ENCODE results near the gene IGSF21.

DNA sequence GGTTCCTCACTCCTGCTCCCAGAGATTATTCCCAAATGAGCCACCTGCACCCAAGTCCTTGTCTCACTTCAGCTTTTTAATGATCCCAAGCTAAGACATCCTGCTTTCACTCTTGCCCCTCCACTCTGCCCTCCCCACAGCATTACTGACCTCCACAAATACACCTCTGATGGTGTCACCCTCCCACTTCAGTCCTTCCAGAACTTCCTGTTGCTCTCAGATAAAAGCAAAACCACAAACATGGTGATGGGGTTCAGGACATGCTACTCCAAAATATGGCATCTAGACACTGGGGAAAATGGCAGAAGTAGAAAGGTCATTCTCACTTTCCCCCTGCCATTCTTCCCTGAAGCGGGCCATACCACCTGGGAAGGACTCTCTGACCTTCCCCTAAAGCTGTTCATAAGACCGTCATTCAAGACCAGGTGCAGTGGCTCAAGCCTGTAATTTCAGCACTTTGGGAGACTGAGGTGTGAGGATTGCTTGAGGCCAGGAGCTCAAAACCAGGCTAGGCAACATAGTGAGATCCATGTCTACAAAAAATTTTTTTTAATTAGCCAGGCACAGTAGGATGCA lies 307.4 kb downstream of the IGSF21 start:
- TF ChIP-seq, protein P1, sequence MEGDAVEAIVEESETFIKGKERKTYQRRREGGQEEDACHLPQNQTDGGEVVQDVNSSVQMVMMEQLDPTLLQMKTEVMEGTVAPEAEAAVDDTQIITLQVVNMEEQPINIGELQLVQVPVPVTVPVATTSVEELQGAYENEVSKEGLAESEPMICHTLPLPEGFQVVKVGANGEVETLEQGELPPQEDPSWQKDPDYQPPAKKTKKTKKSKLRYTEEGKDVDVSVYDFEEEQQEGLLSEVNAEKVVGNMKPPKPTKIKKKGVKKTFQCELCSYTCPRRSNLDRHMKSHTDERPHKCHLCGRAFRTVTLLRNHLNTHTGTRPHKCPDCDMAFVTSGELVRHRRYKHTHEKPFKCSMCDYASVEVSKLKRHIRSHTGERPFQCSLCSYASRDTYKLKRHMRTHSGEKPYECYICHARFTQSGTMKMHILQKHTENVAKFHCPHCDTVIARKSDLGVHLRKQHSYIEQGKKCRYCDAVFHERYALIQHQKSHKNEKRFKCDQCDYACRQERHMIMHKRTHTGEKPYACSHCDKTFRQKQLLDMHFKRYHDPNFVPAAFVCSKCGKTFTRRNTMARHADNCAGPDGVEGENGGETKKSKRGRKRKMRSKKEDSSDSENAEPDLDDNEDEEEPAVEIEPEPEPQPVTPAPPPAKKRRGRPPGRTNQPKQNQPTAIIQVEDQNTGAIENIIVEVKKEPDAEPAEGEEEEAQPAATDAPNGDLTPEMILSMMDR (IDR thresholded peaks at IDR 0.05): no peak
- no peak for TF ChIP-seq POLR2AphosphoS5 (IDR thresholded peaks at IDR 0.05)

Measured in gastroesophageal sphincter (tissue), 3 donors.